ENCODE results near the gene SLC2A3.

- TF ChIP-seq POLR2A (IDR thresholded peaks at IDR 0.05; ENCODE audit: borderline replicate concordance, extremely low read depth, insufficient read depth, insufficient read length) (no peak), REST (IDR thresholded peaks at IDR 0.05; ENCODE audit: low read depth) (no peak), RAD21 (IDR thresholded peaks at IDR 0.05; ENCODE audit: low read depth) (no peak), YY1 (IDR thresholded peaks at IDR 0.05; ENCODE audit: extremely low read depth, insufficient replicate concordance, low read depth, low read length) (no peak), SP1 (IDR thresholded peaks at IDR 0.05; ENCODE audit: low read depth) (no peak), TCF7L2 (IDR thresholded peaks at IDR 0.05; ENCODE audit: borderline replicate concordance, extremely low read depth, insufficient read depth, insufficient read length) (no peak), POLR2AphosphoS5 (IDR thresholded peaks at IDR 0.05; ENCODE audit: low read depth, low read length) (no peak), EZH2phosphoT487 (IDR thresholded peaks at IDR 0.05; ENCODE audit: borderline replicate concordance) (no peak), EZH2 (IDR thresholded peaks at IDR 0.05) (no peak)
- TF ChIP-seq, protein P1, sequence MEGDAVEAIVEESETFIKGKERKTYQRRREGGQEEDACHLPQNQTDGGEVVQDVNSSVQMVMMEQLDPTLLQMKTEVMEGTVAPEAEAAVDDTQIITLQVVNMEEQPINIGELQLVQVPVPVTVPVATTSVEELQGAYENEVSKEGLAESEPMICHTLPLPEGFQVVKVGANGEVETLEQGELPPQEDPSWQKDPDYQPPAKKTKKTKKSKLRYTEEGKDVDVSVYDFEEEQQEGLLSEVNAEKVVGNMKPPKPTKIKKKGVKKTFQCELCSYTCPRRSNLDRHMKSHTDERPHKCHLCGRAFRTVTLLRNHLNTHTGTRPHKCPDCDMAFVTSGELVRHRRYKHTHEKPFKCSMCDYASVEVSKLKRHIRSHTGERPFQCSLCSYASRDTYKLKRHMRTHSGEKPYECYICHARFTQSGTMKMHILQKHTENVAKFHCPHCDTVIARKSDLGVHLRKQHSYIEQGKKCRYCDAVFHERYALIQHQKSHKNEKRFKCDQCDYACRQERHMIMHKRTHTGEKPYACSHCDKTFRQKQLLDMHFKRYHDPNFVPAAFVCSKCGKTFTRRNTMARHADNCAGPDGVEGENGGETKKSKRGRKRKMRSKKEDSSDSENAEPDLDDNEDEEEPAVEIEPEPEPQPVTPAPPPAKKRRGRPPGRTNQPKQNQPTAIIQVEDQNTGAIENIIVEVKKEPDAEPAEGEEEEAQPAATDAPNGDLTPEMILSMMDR (IDR thresholded peaks at IDR 0.05 in 2 of 3, conservative IDR thresholded peaks at IDR 0.05 in 1 of 3; ENCODE audit: borderline replicate concordance in 1 of 3, insufficient read depth in 1 of 3, low read depth in 2 of 3, low read length in 2 of 3), result no peak
- TF ChIP-seq, protein P2, sequence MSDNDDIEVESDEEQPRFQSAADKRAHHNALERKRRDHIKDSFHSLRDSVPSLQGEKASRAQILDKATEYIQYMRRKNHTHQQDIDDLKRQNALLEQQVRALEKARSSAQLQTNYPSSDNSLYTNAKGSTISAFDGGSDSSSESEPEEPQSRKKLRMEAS (IDR thresholded peaks at IDR 0.05), result no peak
These were observed at the start of gene SLC2A3 for GRCh38 chr12:7935590-7936581.

Measured in HCT116 (cell line).